ENCODE results near the gene DAPK2.

Gene DAPK2

DNA sequence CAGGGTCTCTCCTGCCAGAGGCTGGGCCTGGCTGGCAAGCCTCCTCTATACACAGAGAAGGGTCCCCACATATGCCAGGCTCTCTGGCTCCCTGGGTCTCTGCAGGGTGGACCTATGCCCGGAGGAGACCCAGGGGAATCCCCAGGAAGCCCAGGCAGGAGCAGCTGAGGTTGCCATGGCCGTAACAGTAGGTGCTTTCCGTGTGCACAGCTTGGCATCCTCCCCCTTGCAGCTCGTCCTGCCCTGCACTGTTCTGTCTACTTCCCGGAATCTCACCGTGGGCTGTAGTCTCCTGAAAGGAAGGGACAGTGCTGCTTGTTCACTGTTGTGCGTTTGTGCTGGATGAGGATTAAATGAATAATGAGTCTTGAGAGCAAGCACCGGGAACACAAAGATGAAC is 47.8 kb downstream of the DAPK2 start:
- DNase-seq (ENCODE audit: low read depth in 2 of 2), result no peak

- DNase-seq (ENCODE audit: low read depth in 2 of 2), result no peak
Measured at GRCh38 chr15:63997715-63998442, 48.4 kb downstream of the DAPK2 start.

DNA sequence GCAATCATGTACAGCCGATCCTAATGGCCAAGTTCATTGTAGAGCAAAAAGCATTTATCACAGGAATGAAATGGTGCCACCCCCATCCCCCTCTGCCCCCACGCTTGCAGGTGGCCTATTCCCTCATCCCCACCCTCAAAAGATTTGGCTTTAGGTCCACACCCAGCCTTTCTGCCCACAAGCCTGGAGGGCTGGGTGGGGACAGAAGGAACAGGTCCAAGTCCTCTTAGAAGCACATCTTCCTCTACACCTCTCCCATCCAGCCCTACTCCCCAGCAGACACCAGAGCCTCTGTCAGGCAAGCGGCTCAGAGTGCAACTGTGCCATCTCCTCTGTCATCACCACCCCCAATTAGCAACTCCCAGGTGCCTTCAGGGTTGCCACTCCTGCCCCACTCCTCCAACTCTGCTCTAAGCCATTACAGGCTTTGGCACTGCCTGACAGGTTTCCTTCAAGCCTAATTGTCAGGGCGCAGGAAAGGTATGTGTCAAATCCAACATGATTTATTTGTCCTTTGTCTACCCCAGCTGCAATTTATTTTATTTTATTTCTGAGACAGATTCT is 49.4 kb downstream of the DAPK2 start:
- DNase-seq (ENCODE audit: low read depth in 2 of 2), result no peak

- no peak for DNase-seq (ENCODE audit: low read depth in 2 of 2)
Measured at GRCh38 chr15:63995789-63996188, 50.5 kb downstream of the DAPK2 start.

DNA sequence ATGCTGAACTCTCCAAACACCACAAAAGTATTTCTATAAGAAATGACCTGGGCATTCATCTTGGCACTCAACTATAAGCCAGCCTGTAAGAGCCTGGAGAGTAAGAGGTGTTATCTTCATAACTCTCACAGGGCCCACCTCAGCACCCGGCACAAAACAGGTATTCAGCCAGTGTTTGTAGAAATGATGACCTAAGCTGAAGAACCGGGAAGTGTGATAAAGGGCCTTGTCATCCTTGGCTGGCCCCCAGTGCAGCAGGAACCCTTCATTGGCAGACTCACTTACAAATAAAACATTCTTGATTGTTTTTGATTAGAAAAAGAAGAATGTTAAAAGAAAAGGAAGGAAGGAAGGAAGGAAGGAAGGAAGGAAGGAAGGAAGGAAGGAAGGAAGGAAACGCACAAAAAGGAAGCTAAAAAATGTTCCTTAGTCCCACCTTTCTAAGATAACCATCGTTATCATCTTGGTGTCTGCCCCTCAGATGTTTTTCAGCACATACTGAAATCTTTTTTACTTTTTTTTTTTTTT is 52.1 kb downstream of the DAPK2 start:
- no peak for DNase-seq (ENCODE audit: low read depth in 2 of 2)

GRCh38 chr15:63992300-63992699 is 54.0 kb downstream of the DAPK2 start:
- DNase-seq (ENCODE audit: low read depth in 2 of 2), result no peak

DNA sequence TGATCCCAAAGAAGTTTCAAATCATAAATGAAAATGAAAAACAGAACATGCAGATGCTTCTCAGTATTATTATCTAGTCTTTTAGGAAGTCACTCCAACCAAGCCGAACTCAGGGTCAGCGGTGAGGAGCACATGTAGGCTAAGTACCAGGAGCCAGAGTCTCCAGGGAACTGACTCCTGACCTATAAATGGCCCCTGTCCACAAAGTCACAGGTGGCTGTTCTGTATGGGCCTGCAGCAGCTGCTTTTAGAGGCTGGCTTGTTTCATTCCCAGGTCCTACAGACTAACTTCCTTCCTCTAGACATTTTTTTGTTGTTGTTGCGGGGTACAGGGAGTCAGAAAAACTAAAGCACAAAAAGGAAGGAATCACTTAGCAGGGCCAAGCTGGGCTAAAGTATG is 54.6 kb downstream of the DAPK2 start:
- no peak for DNase-seq (ENCODE audit: low read depth in 2 of 2)

DNA sequence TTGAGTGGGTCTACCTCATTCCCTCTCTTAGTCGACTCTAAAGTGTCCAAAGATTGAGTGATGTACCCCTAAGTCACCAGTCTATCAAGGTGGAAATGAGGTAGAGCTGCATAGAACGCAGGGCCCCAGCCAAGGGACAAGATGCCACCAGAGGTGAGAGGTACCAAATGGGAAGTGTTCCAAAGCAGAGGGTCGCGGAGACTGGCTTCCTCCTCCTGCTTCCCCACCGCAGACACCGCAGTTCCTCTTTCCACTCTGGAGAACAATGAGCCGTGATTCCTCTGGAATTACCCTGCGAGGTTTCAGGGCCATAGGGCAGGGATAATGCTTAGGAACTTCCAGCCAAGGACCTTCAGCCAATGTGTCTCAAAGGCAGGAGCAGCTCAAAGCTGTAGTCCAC is 55.8 kb downstream of the DAPK2 start:
- no peak for DNase-seq (ENCODE audit: low read depth in 2 of 2)

- DNase-seq (ENCODE audit: low read depth in 2 of 2), result no peak
Measured at GRCh38 chr15:63987796-63988378, 58.4 kb downstream of the DAPK2 start.

DNA sequence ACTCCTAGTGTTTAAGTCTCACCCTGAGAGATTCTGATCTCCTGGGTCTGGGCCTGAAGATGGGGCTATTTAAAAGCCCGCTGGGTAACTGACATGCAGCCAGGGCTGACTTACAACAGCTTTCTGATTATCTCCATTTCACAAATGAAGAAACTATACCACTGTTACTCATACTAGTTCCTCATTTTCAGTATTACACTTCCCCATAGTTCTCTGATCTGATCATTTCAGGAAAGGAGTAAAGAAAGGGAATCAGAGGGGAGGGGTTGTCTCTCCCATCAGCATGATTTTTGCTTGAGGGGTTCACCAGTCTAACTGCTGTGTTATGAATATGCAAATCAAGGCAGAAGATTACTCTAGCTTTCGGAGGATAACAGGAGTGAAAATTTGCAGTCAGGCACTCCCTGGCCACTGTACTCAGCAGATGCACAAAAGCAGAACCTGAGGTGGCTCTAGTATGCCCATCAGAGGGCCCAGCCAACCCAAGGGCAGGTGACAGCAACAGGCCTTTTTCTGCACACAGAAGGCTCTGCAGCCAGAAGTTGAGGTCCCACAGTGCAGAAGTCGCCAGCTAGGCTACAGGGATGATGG is 59.4 kb downstream of the DAPK2 start:
- no peak for DNase-seq (ENCODE audit: low read depth in 2 of 2)

DNA sequence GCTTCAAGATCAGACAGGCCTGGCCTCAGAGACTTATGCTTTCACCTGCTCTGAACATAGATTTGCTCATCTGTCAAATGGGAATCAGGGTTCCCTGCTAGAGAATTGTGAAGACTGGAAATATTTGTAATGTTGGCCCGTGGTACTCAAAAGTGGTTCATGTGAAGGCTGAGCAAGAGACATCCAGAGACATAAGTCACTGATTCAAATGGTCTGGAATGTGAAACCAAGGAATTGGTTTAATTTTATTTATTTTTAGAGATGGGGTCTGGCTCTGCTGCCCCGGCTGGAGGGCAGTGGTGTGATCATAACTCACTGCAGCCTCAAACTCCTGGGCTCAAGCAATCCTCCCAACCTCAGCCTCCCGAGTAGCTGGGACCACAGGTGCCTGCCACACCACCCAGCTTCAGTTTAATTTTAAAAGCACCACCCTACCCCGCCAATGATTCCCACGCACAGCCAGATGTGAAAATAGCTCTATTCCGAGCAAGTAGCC is 60.1 kb downstream of the DAPK2 start:
- no peak for DNase-seq (ENCODE audit: low read depth in 2 of 2)

DNA sequence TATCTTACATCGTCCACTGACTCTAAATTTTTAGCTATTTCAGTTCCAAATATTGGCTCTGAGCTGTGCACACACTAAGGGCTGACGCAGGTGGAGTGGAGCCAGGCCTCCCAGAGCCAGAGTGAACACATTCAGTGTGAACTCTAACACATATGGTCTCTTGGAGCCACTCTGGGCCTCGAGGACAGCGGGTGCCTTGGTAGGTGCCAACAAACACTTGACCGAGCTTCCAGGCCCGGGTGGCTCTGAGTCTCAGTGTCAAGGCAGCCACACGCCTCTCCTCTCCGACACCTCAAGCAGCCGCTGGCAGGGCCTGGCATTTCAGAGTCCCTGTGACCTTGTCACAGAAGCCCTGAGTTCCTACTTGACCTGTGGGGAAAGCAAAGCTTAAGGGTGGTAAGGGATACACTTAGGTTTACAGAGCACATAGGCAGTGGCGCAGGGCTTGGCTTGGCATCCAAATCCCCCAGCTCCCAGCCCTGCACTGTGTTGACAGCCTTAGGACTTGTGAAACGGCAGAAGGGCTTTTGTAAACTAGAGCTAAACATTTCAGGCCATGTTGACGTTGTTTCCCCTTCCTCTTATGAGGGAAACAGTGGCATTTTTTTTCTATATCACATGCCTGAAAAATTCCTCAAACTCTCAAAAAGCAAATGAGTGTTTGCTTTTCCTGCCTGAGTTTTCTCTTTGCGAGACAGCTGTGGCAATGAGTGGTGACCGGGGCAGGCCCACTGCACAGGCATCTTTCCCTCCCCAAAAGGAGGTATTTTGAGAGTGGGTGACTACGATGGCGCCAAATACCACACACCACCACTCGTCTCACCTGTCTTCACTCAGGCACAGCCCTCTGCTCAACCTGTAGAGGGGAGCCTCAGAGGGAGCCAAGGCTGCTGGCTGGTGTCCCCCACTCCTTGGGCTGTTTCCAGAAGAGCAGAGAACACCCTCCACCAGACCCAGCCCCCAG is 60.8 kb downstream of the DAPK2 start:
- DNase-seq (ENCODE audit: low read depth in 2 of 2), result no peak

GRCh38 chr15:63984331-63984730 is 62.0 kb downstream of the DAPK2 start:
- no peak for DNase-seq (ENCODE audit: low read depth in 2 of 2)

GRCh38 chr15:63983061-63983711 is 63.1 kb downstream of the DAPK2 start:
- DNase-seq (ENCODE audit: low read depth in 2 of 2), result no peak

DNA sequence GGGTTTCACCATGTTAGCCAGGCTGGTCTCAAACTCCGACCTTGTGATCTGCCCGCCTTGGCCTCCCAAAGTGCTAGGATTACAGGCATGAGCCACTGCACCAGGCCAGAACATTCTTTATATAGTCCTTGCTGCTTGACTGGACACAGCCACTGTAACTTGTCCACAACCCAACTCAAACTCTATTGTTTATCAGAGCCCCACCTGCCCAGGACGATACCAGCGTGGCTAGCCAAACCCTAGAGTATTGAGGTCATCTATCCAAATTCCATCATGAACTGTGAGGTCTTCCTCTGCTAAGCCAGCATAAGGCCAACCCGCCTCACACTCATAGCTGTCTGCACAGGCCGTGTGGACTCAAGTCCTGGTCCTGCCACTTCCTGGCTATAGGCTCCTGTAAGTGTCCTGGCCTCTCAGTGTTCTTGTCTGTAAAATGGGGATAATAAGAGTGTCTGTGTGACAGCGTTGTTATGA is 63.9 kb downstream of the DAPK2 start:
- DNase-seq (ENCODE audit: low read depth in 2 of 2), result no peak

DNA sequence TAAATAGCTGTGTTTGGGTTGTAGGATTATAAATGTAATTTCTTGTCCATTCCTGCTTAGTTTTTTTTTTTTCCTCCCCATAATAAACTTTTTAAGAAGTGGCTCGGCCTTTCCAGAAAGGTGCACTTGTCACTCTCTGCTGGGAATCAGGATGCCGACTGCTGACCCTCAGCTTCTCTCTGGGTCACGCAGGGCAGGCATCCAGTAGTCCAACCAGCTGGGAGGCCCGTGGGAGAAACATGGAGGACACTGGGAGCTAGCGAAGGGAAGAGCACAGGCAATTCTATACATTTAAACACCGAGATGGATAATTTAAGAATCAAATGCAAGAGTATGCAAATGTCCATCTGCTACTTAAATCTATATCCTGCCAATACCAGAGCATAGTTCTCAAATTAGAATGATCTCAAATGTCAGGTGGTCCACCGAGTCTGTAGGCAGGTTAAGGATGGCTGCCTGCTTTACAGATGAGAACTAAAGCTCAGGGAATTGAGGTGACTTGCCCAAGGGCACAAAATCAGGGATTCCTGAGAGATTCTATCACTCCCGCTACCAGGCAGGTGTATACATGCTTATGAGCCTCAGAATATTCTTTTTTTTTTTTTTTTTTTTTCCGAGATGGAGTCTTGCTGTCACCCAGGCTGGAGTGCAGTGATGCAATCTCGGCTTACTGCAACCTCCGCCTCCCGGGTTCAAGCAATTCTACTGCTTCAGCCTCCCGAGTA is 64.5 kb downstream of the DAPK2 start:
- DNase-seq (ENCODE audit: low read depth in 2 of 2), result no peak

DNA sequence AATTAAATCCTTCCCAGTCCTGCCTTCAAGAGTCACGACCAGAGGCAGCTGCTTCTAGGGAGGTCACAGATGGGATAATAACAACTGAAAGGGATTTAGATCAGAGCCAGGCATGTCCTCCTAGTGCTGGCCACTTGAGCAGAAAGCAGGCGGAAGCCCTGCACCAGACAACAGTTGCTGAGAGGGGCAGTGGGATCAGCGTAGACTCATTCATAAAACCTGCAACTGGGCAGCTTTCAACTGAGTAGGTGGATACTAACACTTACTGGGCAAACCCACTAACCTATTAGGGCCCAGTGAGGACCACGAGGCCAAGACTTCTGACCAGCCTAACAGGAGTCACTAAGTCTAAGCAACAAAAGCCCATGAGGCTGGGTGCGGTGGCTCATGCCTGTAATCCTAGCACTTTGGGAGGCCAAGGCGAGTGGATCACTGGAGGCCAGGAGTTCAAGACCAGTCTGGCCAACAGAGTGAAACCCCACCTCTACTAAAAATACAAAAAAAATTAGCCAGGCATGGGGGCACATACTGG is 67.0 kb downstream of the DAPK2 start:
- DNase-seq (ENCODE audit: low read depth in 2 of 2), result no peak

- no peak for DNase-seq (ENCODE audit: low read depth in 2 of 2)
Measured at GRCh38 chr15:63978511-63979261, 67.6 kb downstream of the DAPK2 start.

DNA sequence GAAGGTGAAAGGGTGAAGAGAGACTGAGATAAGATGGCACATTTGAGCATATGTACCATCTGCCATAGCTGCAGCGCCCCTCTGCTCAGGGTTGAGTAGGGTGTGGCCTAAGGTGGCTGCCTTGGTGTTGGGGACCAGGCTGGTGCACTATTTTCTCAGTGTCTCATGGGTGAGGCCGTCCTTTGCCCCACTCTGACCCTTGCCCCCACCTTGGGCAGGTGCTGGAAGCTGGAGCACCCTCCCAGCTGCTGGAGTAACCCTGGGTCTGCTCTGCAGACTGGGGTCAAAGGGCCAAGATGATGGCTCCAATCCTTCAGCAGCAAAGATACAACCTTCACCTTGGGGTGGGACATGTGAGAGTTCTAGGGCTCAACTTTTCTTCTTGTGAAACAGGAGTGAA is 69.2 kb downstream of the DAPK2 start:
- no peak for DNase-seq (ENCODE audit: low read depth in 2 of 2)
